ENCODE results near the gene WBP4.

GRCh38 chr13:41012536-41012935, 48.8 kb upstream of the WBP4 start:
- TF ChIP-seq CTCF (IDR thresholded peaks at IDR 0.05) (no peak), REST (IDR thresholded peaks at IDR 0.05; ENCODE audit: insufficient read depth in 1 of 2, low read depth in 2 of 2, low read length in 1 of 2) (no peak)

Data from Panc1 (cell line).